Measurements from ENCODE around the gene DEF6. TPM values are rescaled to one million over a fixed set of nuclear protein-coding genes. Genes with fewer than 3 reads are reported as not detected.

Gene DEF6
- total and polyA plus RNA-seq, 2 of the 13 experiments (the other 11 are each of a cell fraction or from before 2014, with no cell fraction given) = 5.2 to 10.0 TPM

DNA sequence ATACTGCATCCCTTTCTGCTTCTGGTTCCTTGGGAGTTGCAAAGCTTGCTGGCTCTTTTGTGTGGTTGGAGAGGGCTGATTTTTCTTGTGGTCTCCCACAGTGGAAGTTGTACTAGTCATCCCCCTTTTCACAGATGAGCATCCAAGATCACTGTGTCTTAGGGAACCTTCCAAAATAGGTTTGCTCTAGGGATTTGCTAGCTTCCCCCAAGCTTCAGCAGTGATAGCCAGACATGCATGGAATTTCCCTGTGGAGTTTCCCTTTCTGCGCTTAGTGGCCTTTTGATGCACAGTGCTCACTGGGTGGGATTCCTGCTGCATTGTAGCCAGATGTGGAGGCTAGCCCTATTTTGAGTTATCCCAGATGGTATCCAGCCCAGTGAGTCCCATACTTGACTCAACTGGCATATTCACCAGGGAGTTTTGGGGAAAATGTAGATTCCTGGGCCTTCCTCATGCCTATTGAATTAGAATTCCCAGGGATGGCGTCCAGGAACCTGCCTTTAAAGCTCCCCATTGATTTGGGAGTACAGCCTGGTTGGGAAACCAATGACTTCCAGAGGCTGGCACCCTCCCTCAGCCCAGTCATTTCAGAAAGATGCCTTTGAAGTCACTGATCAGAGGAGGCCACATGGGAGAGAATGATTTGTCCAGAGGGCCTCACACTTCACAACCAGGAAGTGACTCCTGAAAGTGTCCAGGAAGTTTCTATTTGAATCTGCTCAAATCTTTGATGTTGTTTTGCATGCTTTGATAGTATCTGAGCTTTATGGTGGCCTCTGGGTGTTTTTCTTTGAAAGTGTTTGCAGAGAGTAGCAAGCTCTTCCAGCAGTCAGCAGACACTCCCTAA is 70.6 kb downstream of the DEF6 start (continued):
- TF ChIP-seq, protein P1, sequence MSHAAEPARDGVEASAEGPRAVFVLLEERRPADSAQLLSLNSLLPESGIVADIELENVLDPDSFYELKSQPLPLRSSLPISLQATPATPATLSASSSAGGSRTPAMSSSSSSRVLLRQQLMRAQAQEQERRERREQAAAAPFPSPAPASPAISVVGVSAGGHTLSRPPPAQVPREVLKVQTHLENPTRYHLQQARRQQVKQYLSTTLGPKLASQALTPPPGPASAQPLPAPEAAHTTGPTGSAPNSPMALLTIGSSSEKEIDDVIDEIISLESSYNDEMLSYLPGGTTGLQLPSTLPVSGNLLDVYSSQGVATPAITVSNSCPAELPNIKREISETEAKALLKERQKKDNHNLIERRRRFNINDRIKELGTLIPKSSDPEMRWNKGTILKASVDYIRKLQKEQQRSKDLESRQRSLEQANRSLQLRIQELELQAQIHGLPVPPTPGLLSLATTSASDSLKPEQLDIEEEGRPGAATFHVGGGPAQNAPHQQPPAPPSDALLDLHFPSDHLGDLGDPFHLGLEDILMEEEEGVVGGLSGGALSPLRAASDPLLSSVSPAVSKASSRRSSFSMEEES (CRISPR knock-in tag; IDR thresholded peaks at IDR 0.05) = peak; percentile 66
- TF ChIP-seq, protein P2, sequence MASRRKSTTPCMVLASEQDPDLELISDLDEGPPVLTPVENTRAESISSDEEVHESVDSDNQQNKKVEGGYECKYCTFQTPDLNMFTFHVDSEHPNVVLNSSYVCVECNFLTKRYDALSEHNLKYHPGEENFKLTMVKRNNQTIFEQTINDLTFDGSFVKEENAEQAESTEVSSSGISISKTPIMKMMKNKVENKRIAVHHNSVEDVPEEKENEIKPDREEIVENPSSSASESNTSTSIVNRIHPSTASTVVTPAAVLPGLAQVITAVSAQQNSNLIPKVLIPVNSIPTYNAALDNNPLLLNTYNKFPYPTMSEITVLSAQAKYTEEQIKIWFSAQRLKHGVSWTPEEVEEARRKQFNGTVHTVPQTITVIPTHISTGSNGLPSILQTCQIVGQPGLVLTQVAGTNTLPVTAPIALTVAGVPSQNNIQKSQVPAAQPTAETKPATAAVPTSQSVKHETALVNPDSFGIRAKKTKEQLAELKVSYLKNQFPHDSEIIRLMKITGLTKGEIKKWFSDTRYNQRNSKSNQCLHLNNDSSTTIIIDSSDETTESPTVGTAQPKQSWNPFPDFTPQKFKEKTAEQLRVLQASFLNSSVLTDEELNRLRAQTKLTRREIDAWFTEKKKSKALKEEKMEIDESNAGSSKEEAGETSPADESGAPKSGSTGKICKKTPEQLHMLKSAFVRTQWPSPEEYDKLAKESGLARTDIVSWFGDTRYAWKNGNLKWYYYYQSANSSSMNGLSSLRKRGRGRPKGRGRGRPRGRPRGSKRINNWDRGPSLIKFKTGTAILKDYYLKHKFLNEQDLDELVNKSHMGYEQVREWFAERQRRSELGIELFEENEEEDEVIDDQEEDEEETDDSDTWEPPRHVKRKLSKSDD (CRISPR knock-in tag; IDR thresholded peaks at IDR 0.05; ENCODE audit: low read depth) = no peak
- TF ChIP-seq ZKSCAN8 (CRISPR knock-in tag; IDR thresholded peaks at IDR 0.05; ENCODE audit: borderline replicate concordance) (peak; percentile 48; the same call in 1 of the 2 replicates), RCOR2 (CRISPR knock-in tag; IDR thresholded peaks at IDR 0.05) (peak; percentile 69), NCOA5 (CRISPR knock-in tag; IDR thresholded peaks at IDR 0.05) (no peak), MLLT10 (CRISPR knock-in tag; IDR thresholded peaks at IDR 0.05) (no peak), ZNF382 (CRISPR knock-in tag; IDR thresholded peaks at IDR 0.05; ENCODE audit: borderline replicate concordance) (no peak), POGZ (CRISPR knock-in tag; IDR thresholded peaks at IDR 0.05) (0 out of 2 replicates have a peak, but pooled peaks have one; percentile 34), NFIB (CRISPR knock-in tag; IDR thresholded peaks at IDR 0.05; ENCODE audit: borderline replicate concordance) (no peak), ZNF552 (CRISPR knock-in tag; IDR thresholded peaks at IDR 0.05; ENCODE audit: borderline replicate concordance) (no peak), THYN1 (CRISPR knock-in tag; IDR thresholded peaks at IDR 0.05; ENCODE audit: borderline replicate concordance, low read depth) (no peak), NCOA2 (CRISPR knock-in tag; IDR thresholded peaks at IDR 0.05) (peak; percentile 79), SCMH1 (CRISPR knock-in tag; IDR thresholded peaks at IDR 0.05; ENCODE audit: borderline replicate concordance) (no peak), NR2F1 (CRISPR knock-in tag; IDR thresholded peaks at IDR 0.05) (0 out of 4 replicates have a peak, but pooled peaks of 1 of the 2 experiments have one; percentile 29), ZBED4 (CRISPR knock-in tag; IDR thresholded peaks at IDR 0.05; ENCODE audit: borderline replicate concordance) (peak; percentile 43; the same call in 1 of the 2 replicates), TBX3 (IDR thresholded peaks at IDR 0.05; ENCODE audit: borderline replicate concordance) (peak; percentile 68), IRF2 (CRISPR knock-in tag; IDR thresholded peaks at IDR 0.05) (peak; percentile 54; the same call in 1 of the 2 replicates), ZSCAN12 (CRISPR knock-in tag; IDR thresholded peaks at IDR 0.05) (no peak)
- TF ChIP-seq, protein P3, sequence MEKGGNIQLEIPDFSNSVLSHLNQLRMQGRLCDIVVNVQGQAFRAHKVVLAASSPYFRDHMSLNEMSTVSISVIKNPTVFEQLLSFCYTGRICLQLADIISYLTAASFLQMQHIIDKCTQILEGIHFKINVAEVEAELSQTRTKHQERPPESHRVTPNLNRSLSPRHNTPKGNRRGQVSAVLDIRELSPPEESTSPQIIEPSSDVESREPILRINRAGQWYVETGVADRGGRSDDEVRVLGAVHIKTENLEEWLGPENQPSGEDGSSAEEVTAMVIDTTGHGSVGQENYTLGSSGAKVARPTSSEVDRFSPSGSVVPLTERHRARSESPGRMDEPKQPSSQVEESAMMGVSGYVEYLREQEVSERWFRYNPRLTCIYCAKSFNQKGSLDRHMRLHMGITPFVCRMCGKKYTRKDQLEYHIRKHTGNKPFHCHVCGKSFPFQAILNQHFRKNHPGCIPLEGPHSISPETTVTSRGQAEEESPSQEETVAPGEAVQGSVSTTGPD (CRISPR knock-in tag; IDR thresholded peaks at IDR 0.05) = no peak

Data from HepG2 (cell line).